ENCODE measurements around the gene SSB.

- TF ChIP-seq CTCF (IDR thresholded peaks at IDR 0.05) = no peak
- TF ChIP-seq NFE2L2 (conservative IDR thresholded peaks at IDR 0.05; ENCODE audit: low read length) = no peak
- TF ChIP-seq EP300 (IDR thresholded peaks at IDR 0.05) = no peak
- TF ChIP-seq ZFP36 (IDR thresholded peaks at IDR 0.05; ENCODE audit: borderline replicate concordance, partially characterized antibody) = no peak
- no peak for TF ChIP-seq POLR2A (IDR thresholded peaks at IDR 0.05; ENCODE audit: low read length)
- TF ChIP-seq JUNB (IDR thresholded peaks at IDR 0.05) = no peak
Observed at GRCh38 chr2:169860149-169860548, 61.5 kb downstream of the SSB start.

Measured in A549 (cell line).